Gastroesophageal sphincter (tissue), 4 donors: ENCODE results near the gene CSTB. TPM values are rescaled to one million over a fixed set of nuclear protein-coding genes. Genes with fewer than 3 reads are reported as not detected.

Experiments
- ATAC-seq: fragments of 150-250 bp; one replicate; pipeline ENCODE4 v1.9.1; 2016; ENCODE audit warnings: mild to moderate bottlenecking, moderate library complexity
- H3K27ac ChIP-seq, 4 donors: fragments of 200-600 bp; sonication (generic) in 3 of 4; 1 replicate in 3 of 4; 2 replicates in 1 of 4; pipeline ENCODE4 v1.5.1; 2016 to 2019
- H3K27me3 ChIP-seq: fragments of 200-600 bp; sonication (generic); one replicate; pipeline ENCODE4 v1.5.1; 2019
- H3K36me3 ChIP-seq, 2 donors: fragments of 200-600 bp; sonication (generic); one replicate each; pipeline ENCODE4 v1.5.1; 2019; ENCODE audit warnings: control low read depth in 1 of 2
- H3K4me1 ChIP-seq, 3 donors: fragments of 200-600 bp; sonication (generic); 1 replicate in 2 of 3; 2 replicates in 1 of 3; pipeline ENCODE4 v1.5.1; 2016 to 2019; ENCODE audit warnings: control low read depth in 2 of 3
- H3K4me3 ChIP-seq, 2 donors: fragments of 200-600 bp; sonication (generic); one replicate each; pipeline ENCODE4 v1.5.1; 2019; ENCODE audit warnings: mild to moderate bottlenecking in 1 of 2, moderate library complexity in 1 of 2
- H3K9me3 ChIP-seq, 3 donors: fragments of 200-600 bp; sonication (generic); one replicate each; pipeline ENCODE4 v1.5.1; 2017 to 2019; ENCODE audit warnings: control low read depth in 2 of 3
- CTCF ChIP-seq, 4 experiments: fragments of 200-600 bp in 2 of 4; fragments of 450-650 bp in 2 of 4; sonication (generic) in 1 of 4; IDR thresholded peaks; one replicate each; pipeline ENCODE4 v1.5.1; 2017 to 2019; ENCODE audit warnings: antibody characterized with exemption in 4 of 4, mild to moderate bottlenecking in 2 of 4, moderate library complexity in 2 of 4
- EP300 ChIP-seq: sonication (generic); formaldehyde crosslinking; IDR thresholded peaks from one replicate; pipeline ENCODE4 v1.6.1; 2017; ENCODE audit warnings: antibody characterized with exemption, mild to moderate bottlenecking
- POLR2A ChIP-seq, 2 donors: fragments of 450-650 bp; IDR thresholded peaks; one replicate each; pipeline ENCODE4 v1.6.1; 2017; ENCODE audit warnings: antibody characterized with exemption in 2 of 2, mild to moderate bottlenecking in 2 of 2, moderate library complexity in 1 of 2
- POLR2AphosphoS5 ChIP-seq: sonication (generic); formaldehyde crosslinking; IDR thresholded peaks from one replicate; pipeline ENCODE4 v1.6.1; 2017; ENCODE audit warnings: antibody characterized with exemption
- WGBS, 2 donors: methylation state at CpG; one replicate each; pipeline ENCODE4 v1.1.5; 2018; ENCODE audit warnings: low coverage in 1 of 2; 5-methylcytosine and 5-hydroxymethylcytosine counted together
- total RNA-seq, 4 donors: library from RNA; depleted of rRNA; stranded (reverse); fragments of >200 nt; gene quantifications; one replicate each; pipeline ENCODE4 v1.1.0, GENCODE V29; 2016

Gene CSTB
- total RNA-seq, 4 donors from 2014 or later: 8.9 to 22.2 (median 10.1) TPM

GRCh38 chr21:43782431-43783097 lies 6.5 kb upstream of the CSTB start:
- no peak for ATAC-seq
- Histone ChIP-seq H3K4me1 (no peaks in the 10 kb centered on the region), H3K36me3 (no peaks in the 10 kb centered on the region), H3K27me3 (no peaks in the 10 kb centered on the region), H3K4me3 (no peak overlapping the region), H3K9me3 (no peaks in the 10 kb centered on the region), H3K27ac (no peak overlapping the region)
- WGBS, 2 donors: 60 to 66% methylated on average over 3 to 5 of the region's 5 CpGs
- TF ChIP-seq EP300: no peak
- no peak for TF ChIP-seq CTCF (IDR thresholded peaks at IDR 0.05)
- TF ChIP-seq POLR2AphosphoS5: no peak
- TF ChIP-seq POLR2A (IDR thresholded peaks at IDR 0.05): no peak

- no peaks in the 10 kb centered on the region for H3K9me3 ChIP-seq
- no peak overlapping the region for H3K27ac ChIP-seq
- TF ChIP-seq POLR2A (IDR thresholded peaks at IDR 0.05) (no peak), CTCF (IDR thresholded peaks at IDR 0.05) (no peak), EP300 (no peak), POLR2AphosphoS5 (no peak)
- ATAC-seq: no peak
- H3K36me3 ChIP-seq: no peaks in the 10 kb centered on the region
- WGBS, 2 donors: 72 to 74% methylated on average over 5 of the region's 6 CpGs
- no peak overlapping the region for H3K4me3 ChIP-seq
- no peaks in the 10 kb centered on the region for H3K4me1 ChIP-seq
- no peaks in the 10 kb centered on the region for H3K27me3 ChIP-seq
Observed at GRCh38 chr21:43781846-43782245, 5.7 kb upstream of the CSTB start.

DNA sequence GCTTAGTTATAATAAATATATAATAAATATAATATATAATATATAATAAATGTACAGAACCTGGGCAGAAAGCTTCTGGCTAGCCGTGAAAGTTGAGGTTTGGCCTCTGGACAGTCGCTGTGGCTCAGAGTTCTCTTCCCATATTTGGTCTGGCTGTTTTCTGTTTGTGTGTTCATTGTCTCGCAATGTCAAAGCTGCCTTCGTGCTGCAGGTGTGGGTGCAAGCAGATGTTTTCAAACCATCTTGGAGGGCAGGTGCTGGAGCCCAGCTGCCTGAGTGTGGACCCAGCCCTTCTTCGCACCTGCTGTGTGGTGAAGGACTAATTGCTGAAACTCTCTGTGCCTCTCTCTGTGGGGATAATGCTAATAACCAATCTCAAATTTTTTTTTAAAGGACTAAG lies 3.6 kb upstream of the CSTB start:
- TF ChIP-seq POLR2AphosphoS5: no peak
- no peak for TF ChIP-seq EP300
- no peak for TF ChIP-seq POLR2A (IDR thresholded peaks at IDR 0.05)
- no peak for TF ChIP-seq CTCF (IDR thresholded peaks at IDR 0.05)
- Histone ChIP-seq H3K4me3 (no peak overlapping the region), H3K27me3 (no peaks in the 10 kb centered on the region), H3K36me3 (peaks cover 0 to 2% of the 10 kb centered on the region in 2 donors), H3K27ac (no peak overlapping the region), H3K9me3 (no peaks in the 10 kb centered on the region), H3K4me1 (peaks cover 0 to 13% (median 3%) of the 10 kb centered on the region in 3 donors)
- 77 to 86% methylated on average over 4 to 5 of the region's 5 CpGs for WGBS, 2 donors
- no peak for ATAC-seq

GRCh38 chr21:43778469-43779335 lies 2.6 kb upstream of the CSTB start:
- Histone ChIP-seq H3K27me3 (no peaks in the 10 kb centered on the region), H3K36me3 (peaks cover 0 to 12% of the 10 kb centered on the region in 2 donors), H3K9me3 (no peaks in the 10 kb centered on the region), H3K27ac (no peak overlapping the region), H3K4me1 (peaks cover 0 to 21% (median 6%) of the 10 kb centered on the region in 3 donors), H3K4me3 (no peak overlapping the region)
- WGBS, 2 donors: 54 to 72% methylated on average over 5 to 13 of the region's 20 CpGs
- TF ChIP-seq POLR2A (IDR thresholded peaks at IDR 0.05) (no peak), POLR2AphosphoS5 (no peak), CTCF (IDR thresholded peaks at IDR 0.05) (no peak), EP300 (no peak)
- ATAC-seq: no peak
